H1 (cell line): Measurements from ENCODE around the gene LGALSL. TPM values are rescaled to one million over a fixed set of nuclear protein-coding genes. Genes with fewer than 3 reads are reported as not detected.

Experiments used
- CTCF ChIA-PET: fragments of 300-600 bp; sonication (Branson Sonifier 250); formaldehyde crosslinking; loops from one replicate; lab custom pipeline; 2021; ENCODE audit not compliant: partially characterized antibody; lab: Charles Lee
- POLR2A ChIA-PET: fragments of 300-600 bp; sonication (Branson Sonifier 250); formaldehyde crosslinking; loops from one replicate; lab custom pipeline; 2021; ENCODE audit warnings: inconsistent platforms; ENCODE audit not compliant: partially characterized antibody; lab: Charles Lee
- DNase-seq, 2 experiments: peaks; one replicate each; pipeline versions ENCODE4 v3.0.0 to v3.0.0-alpha.2; 2010 to 2022; ENCODE audit warnings: low spot score in 2 of 2, low read depth in 1 of 2, mixed read lengths in 1 of 2
- FAIRE-seq: peaks from 2 replicates; lab custom pipeline; 2011; peaks lifted over from hg19 to GRCh38; lab: Jason Lieb, UNC
- H2AFZ ChIP-seq: 2 replicates; pipeline ENCODE4 v1.8.1; 2012; ENCODE audit warnings: low read length, inconsistent platforms
- H2AK5ac ChIP-seq: 2 replicates; pipeline ENCODE4 v1.6.1; 2013; ENCODE audit warnings: low read depth, low read length
- H2BK120ac ChIP-seq: replicated peaks from 2 replicates; pipeline ENCODE3; 2013; ENCODE audit warnings: low read depth, low read length, inconsistent platforms
- H2BK12ac ChIP-seq: 2 replicates; pipeline ENCODE4 v1.6.1; 2013; ENCODE audit warnings: low read depth, low read length
- H2BK15ac ChIP-seq: 2 replicates; pipeline ENCODE4 v1.6.1; 2013; ENCODE audit warnings: low read length
- H2BK20ac ChIP-seq: 2 replicates; pipeline ENCODE4 v1.6.1; 2013; ENCODE audit warnings: low read length
- H2BK5ac ChIP-seq: 2 replicates; pipeline ENCODE4 v1.6.1; 2013; ENCODE audit warnings: low read depth, low read length
- H3K14ac ChIP-seq: 2 replicates; pipeline ENCODE4 v1.6.1; 2013; ENCODE audit warnings: inconsistent platforms; ENCODE audit not compliant: insufficient read length
- H3K18ac ChIP-seq: 2 replicates; pipeline ENCODE4 v1.6.1; 2013; ENCODE audit warnings: low read length; ENCODE audit errors: extremely low read depth
- H3K23ac ChIP-seq: 2 replicates; pipeline ENCODE4 v1.6.1; 2013; ENCODE audit warnings: inconsistent platforms; ENCODE audit not compliant: insufficient read length
- H3K23me2 ChIP-seq: 2 replicates; pipeline ENCODE4 v1.6.1; 2013; ENCODE audit warnings: low read depth, low read length
- H3K27ac ChIP-seq: 2 replicates; pipeline ENCODE4 v1.6.1; 2011; ENCODE audit warnings: low read depth, low read length, inconsistent platforms
- H3K27me3 ChIP-seq, 4 experiments: replicated peaks in 1 of 4; 1 replicate in 1 of 4; 2 replicates in 3 of 4; pipeline versions ENCODE4 v1.6.1 to v1.8.1; 2011 to 2013; ENCODE audit warnings: low read length in 3 of 4, mild to moderate bottlenecking in 3 of 4, inconsistent platforms in 2 of 4, mixed read lengths in 2 of 4, moderate library complexity in 1 of 4; ENCODE audit not compliant: control insufficient read depth in 3 of 4, insufficient read depth in 3 of 4; ENCODE audit errors: extremely low read depth in 1 of 4
- H3K36me3 ChIP-seq, 4 experiments: 2 replicates each; pipeline versions ENCODE4 v1.6.1 to v1.8.1; 2011 to 2013; ENCODE audit warnings: mild to moderate bottlenecking in 4 of 4, low read length in 3 of 4, moderate library complexity in 2 of 4, control low read depth in 1 of 4, inconsistent platforms in 1 of 4; ENCODE audit not compliant: insufficient read depth in 4 of 4, control insufficient read depth in 2 of 4
- H3K4ac ChIP-seq: replicated peaks from 2 replicates; pipeline ENCODE3; 2013; ENCODE audit warnings: low read length, low read depth, mixed read lengths, inconsistent platforms; ENCODE audit not compliant: insufficient read length
- H3K4me1 ChIP-seq, 4 experiments: replicated peaks in 1 of 4; 1 replicate in 1 of 4; 2 replicates in 3 of 4; pipeline versions ENCODE4 v1.6.1 to v1.8.1; 2011 to 2013; ENCODE audit warnings: low read length in 3 of 4, inconsistent platforms in 2 of 4, mixed read lengths in 1 of 4; ENCODE audit not compliant: insufficient read depth in 4 of 4, control insufficient read depth in 3 of 4
- H3K4me2 ChIP-seq, 2 experiments: 2 replicates each; pipeline versions ENCODE4 v1.6.1 to v1.8.1; 2011 to 2013; ENCODE audit warnings: low read depth in 2 of 2, low read length in 2 of 2, control low read depth in 1 of 2, inconsistent platforms in 1 of 2, mild to moderate bottlenecking in 1 of 2; ENCODE audit not compliant: insufficient read depth in 1 of 2
- H3K4me3 ChIP-seq, 4 experiments: fragments of 200-600, 300-600 bp in 1 of 4; sonication (generic), shearing (Covaris generic), sonication (Bioruptor Twin) in 1 of 4; 2 replicates each; pipeline versions ENCODE4 v1.5.1 to v1.8.1; 2011 to 2016; ENCODE audit warnings: low read length in 4 of 4, low read depth in 3 of 4, control low read depth in 2 of 4, inconsistent platforms in 2 of 4, mild to moderate bottlenecking in 2 of 4, mixed read lengths in 1 of 4, moderate library complexity in 1 of 4; ENCODE audit not compliant: insufficient read depth in 2 of 4; ENCODE audit errors: extremely low read depth in 1 of 4
- H3K56ac ChIP-seq: replicated peaks from 2 replicates; pipeline ENCODE3; 2013; ENCODE audit warnings: low read depth, mild to moderate bottlenecking, mixed read lengths, low read length, inconsistent platforms; ENCODE audit not compliant: insufficient read length
- H3K79me1 ChIP-seq: 2 replicates; pipeline ENCODE4 v1.6.1; 2013; ENCODE audit warnings: low read depth, low read length, control low read depth
- H3K79me2 ChIP-seq, 2 experiments: 2 replicates each; pipeline versions ENCODE4 v1.6.1 to v1.8.1; 2012 to 2013; ENCODE audit warnings: low read length in 2 of 2, mild to moderate bottlenecking in 2 of 2, inconsistent platforms in 1 of 2; ENCODE audit not compliant: insufficient read depth in 2 of 2, control insufficient read depth in 1 of 2
- H3K9ac ChIP-seq, 4 experiments: replicated peaks in 1 of 4; 1 replicate in 1 of 4; 2 replicates in 3 of 4; pipeline versions ENCODE4 v1.6.1 to v1.8.1; 2011 to 2013; ENCODE audit warnings: low read depth in 3 of 4, low read length in 3 of 4, control low read depth in 2 of 4, mild to moderate bottlenecking in 2 of 4, moderate library complexity in 2 of 4, inconsistent platforms in 1 of 4; ENCODE audit errors: extremely low read depth in 1 of 4
- H3K9me3 ChIP-seq, 2 experiments: 2 replicates each; pipeline versions ENCODE4 v1.6.1 to v1.8.1; 2012 to 2013; ENCODE audit warnings: mild to moderate bottlenecking in 2 of 2, moderate library complexity in 2 of 2, control low read depth in 1 of 2, inconsistent platforms in 1 of 2, low read depth in 1 of 2, low read length in 1 of 2, mixed read lengths in 1 of 2; ENCODE audit not compliant: insufficient read depth in 2 of 2
- H4K20me1 ChIP-seq, 2 experiments: replicated peaks in 1 of 2; 2 replicates each; pipeline versions ENCODE3 to v1.8.1; 2011 to 2013; ENCODE audit warnings: inconsistent platforms in 2 of 2, low read length in 2 of 2, mild to moderate bottlenecking in 1 of 2; ENCODE audit not compliant: insufficient read depth in 2 of 2, control insufficient read depth in 1 of 2
- H4K5ac ChIP-seq: 2 replicates; pipeline ENCODE4 v1.6.1; 2013; ENCODE audit warnings: low read length, low read depth, mixed read lengths, inconsistent platforms; ENCODE audit not compliant: insufficient read length
- H4K8ac ChIP-seq: 2 replicates; pipeline ENCODE4 v1.8.0; 2013; ENCODE audit warnings: mild to moderate bottlenecking, moderate library complexity, low read length, inconsistent platforms; ENCODE audit not compliant: insufficient read depth; ENCODE audit errors: extremely low read depth
- H4K91ac ChIP-seq: replicated peaks from 2 replicates; pipeline ENCODE3; 2013; ENCODE audit warnings: low read length, mixed read lengths, inconsistent platforms; ENCODE audit not compliant: insufficient read length
- RFX5 ChIP-seq: IDR thresholded peaks from 2 replicates; pipeline ENCODE4 v1.6.1; 2011; ENCODE audit warnings: low read depth, low read length, improper control_type of control experiment, borderline replicate concordance
- WGBS, 2 experiments: shearing (Covaris generic) in 1 of 2; methylation state at CpG; one replicate each; pipeline versions ENCODE4 v1.1.6 to v1.1.7; 2013 to 2015; ENCODE audit warnings: low lambda C conversion rate in 2 of 2, mixed read lengths in 2 of 2, inconsistent platforms in 1 of 2, low coverage in 1 of 2, missing lambda C conversion rate in 1 of 2; ENCODE audit not compliant: insufficient replicate concordance in 2 of 2, insufficient coverage in 1 of 2, insufficient read length in 1 of 2; ENCODE audit errors: extremely low coverage in 1 of 2, missing lambda C conversion rate in 1 of 2; 5-methylcytosine and 5-hydroxymethylcytosine counted together
- polyA plus RNA-seq, 7 experiments: library from polyadenylated mRNA; depleted of rRNA in 3 of 7; stranded (reverse) in 5 of 7; unstranded in 2 of 7; fragments of >200 nt in 5 of 7; fragments of 200-250 nt in 2 of 7; gene quantifications; 1 replicate in 5 of 7; 2 replicates in 1 of 7; 4 replicates in 1 of 7; pipeline versions ENCODE4 v1.2.1 to v1.2.3, GENCODE V29; 2011 to 2013; ENCODE audit warnings: missing spikeins in 2 of 7, mixed read lengths in 2 of 7
- total RNA-seq: library from RNA; stranded (reverse); fragmentation: NEBNext Ultra II Directional; extraction: Animal tissue kit (Norgen Biotek cat#: 25700); gene quantifications from 2 replicates; pipeline ENCODE4 v1.2.1, GENCODE V29; 2021

LGALSL gene
- total and polyA plus RNA-seq, 2 of the 8 experiments (the other 6 are each of a cell fraction or from before 2014, with no cell fraction given), result 13.6 to 32.3 TPM

DNA sequence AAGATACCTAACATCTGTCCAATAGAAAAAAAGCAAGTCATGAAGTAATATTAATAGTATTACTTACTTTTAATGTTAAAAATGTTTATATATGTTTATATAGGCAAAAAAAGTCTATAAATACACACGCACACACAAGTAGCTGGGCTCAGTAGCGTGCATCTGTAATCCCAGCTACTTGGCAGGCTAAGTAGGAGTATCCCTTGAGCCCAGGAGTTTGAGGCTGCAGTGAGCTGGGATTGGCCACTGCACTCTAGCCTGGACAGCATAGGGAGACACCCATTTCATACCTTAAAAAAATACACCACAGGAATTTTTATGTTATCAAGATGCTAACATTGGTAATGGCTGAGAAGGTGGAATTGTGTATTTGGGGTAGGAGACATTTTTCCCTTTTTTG, 52.7 kb downstream of the LGALSL start:
- H3K18ac ChIP-seq, result no peak overlapping the region
- no peak overlapping the region for H3K14ac ChIP-seq
- no peak overlapping the region for H2BK20ac ChIP-seq
- CTCF ChIA-PET, result interaction anchor here (0.7 to 1.7 kb wide), 2 partner anchors 27 to 175 kb away, joined by 4 to 6 read pairs; no protein-coding TSS in a partner anchor
- no peak overlapping the region for H3K4me2 ChIP-seq
- no peaks in the 10 kb centered on the region for H3K36me3 ChIP-seq
- no peak overlapping the region; the same call in 1 of the 2 replicates for H4K8ac ChIP-seq
- POLR2A ChIA-PET, result no interaction called here
- H3K79me1 ChIP-seq, result no peaks in the 10 kb centered on the region
- H3K9me3 ChIP-seq, result no peaks in the 10 kb centered on the region
- H4K91ac ChIP-seq, result no peak overlapping the region
- FAIRE-seq (no peak), DNase-seq (no peak)
- TF ChIP-seq RFX5, result no peak
- no peak overlapping the region for H2AK5ac ChIP-seq
- H3K4me1 ChIP-seq, result no peaks in the 10 kb centered on the region
- H4K5ac ChIP-seq, result no peak overlapping the region
- no peak overlapping the region for H3K23ac ChIP-seq
- no peaks in the 10 kb centered on the region for H3K27me3 ChIP-seq
- no peaks in the 10 kb centered on the region for H3K23me2 ChIP-seq
- H2AFZ ChIP-seq, result no peak overlapping the region
- H2BK12ac ChIP-seq, result no peak overlapping the region
- H3K27ac ChIP-seq, result no peak overlapping the region
- H3K9ac ChIP-seq, result no peak overlapping the region
- H2BK15ac ChIP-seq, result no peak overlapping the region
- H2BK120ac ChIP-seq, result no peak overlapping the region
- H3K4ac ChIP-seq, result no peak overlapping the region
- H2BK5ac ChIP-seq, result no peak overlapping the region
- H3K4me3 ChIP-seq, result no peak overlapping the region
- no peaks in the 10 kb centered on the region for H4K20me1 ChIP-seq
- 98% methylated on average over 2 of the region's 2 CpGs; no CpG with 5 or more reads in 1 of the 2 experiments for WGBS, 2 experiments
- H3K79me2 ChIP-seq, result no peaks in the 10 kb centered on the region
- H3K56ac ChIP-seq, result no peak overlapping the region

Other genes starting within 250 kb of the LGALSL start
- gene AFTPH, start 70.2 kb downstream of the LGALSL start, total RNA-seq, result 13.5 and 15.0 TPM in 2 replicates
- 4.0 and 7.3 TPM in 2 replicates for gene AFTPH, start 70.2 kb downstream of the LGALSL start, polyA plus RNA-seq (2011; rRNA removed)
- gene SERTAD2, start 199.8 kb downstream of the LGALSL start, total RNA-seq, result 4.5 and 5.7 TPM in 2 replicates
- gene SERTAD2, start 199.8 kb downstream of the LGALSL start, polyA plus RNA-seq (2011; rRNA removed), result 2.9 and 3.5 TPM in 2 replicates